Lower leg skin (tissue), 3 donors: Measurements from ENCODE around the gene NGEF.

Experiments
- CTCF ChIP-seq, 3 donors: fragments of 450-650 bp; IDR thresholded peaks; one replicate each; pipeline ENCODE4 v1.5.1; 2016; ENCODE audit warnings: antibody characterized with exemption in 3 of 3, mild to moderate bottlenecking in 3 of 3, moderate library complexity in 2 of 3
- POLR2A ChIP-seq, 2 donors: fragments of 450-650 bp; IDR thresholded peaks; one replicate each; pipeline ENCODE4 v1.6.1; 2016 to 2017; ENCODE audit warnings: antibody characterized with exemption in 2 of 2, mild to moderate bottlenecking in 1 of 2, moderate library complexity in 1 of 2

- no peak for TF ChIP-seq CTCF (IDR thresholded peaks at IDR 0.05)
- no peak for TF ChIP-seq POLR2A (IDR thresholded peaks at IDR 0.05)
These were observed 101.3 kb downstream of the NGEF start for GRCh38 chr2:232911712-232912277.
